ENCODE data around the gene COL9A2. TPM values are rescaled to one million over a fixed set of nuclear protein-coding genes. Genes with fewer than 3 reads are reported as not detected.

Gene COL9A2
- total RNA-seq, 4 donors from 2014 or later = 0.07 to 8.9 TPM; not detected in 2

GRCh38 chr1:40313329-40313957 is 3.6 kb downstream of the COL9A2 start:
- no peak overlapping the region for H3K27ac ChIP-seq
- DNase-seq (no peak), ATAC-seq (no peak)
- H3K27me3 ChIP-seq = peaks cover 28 to 38% (median 30%) of the 10 kb centered on the region in 3 donors
- TF ChIP-seq CTCF (IDR thresholded peaks at IDR 0.05 in 4 of 5, conservative IDR thresholded peaks at IDR 0.05 in 1 of 5) (no peak), POLR2A (IDR thresholded peaks at IDR 0.05) (no peak)
- H3K9me3 ChIP-seq = no peaks in the 10 kb centered on the region
- H3K4me1 ChIP-seq = peaks cover 4 to 8% of the 10 kb centered on the region in 2 donors
- H3K36me3 ChIP-seq = no peaks in the 10 kb centered on the region
- no peak overlapping the region for H3K4me3 ChIP-seq
- intact Hi-C loops (cut with DNase I; ENCODE audit: low total_unique reads) = no loop called here
- in situ Hi-C loops (cut with MboI; ENCODE audit: low sequenced_read_pairs in 4 of 4) = no loop called here

GRCh38 chr1:40312238-40313205 is 4.6 kb downstream of the COL9A2 start:
- ATAC-seq (no peak), DNase-seq (no peak)
- intact Hi-C loops (cut with DNase I; ENCODE audit: low total_unique reads) = no loop called here
- peaks cover 4 to 8% of the 10 kb centered on the region in 2 donors for H3K4me1 ChIP-seq
- no peaks in the 10 kb centered on the region for H3K9me3 ChIP-seq
- peaks cover 21 to 28% (median 25%) of the 10 kb centered on the region in 3 donors for H3K27me3 ChIP-seq
- TF ChIP-seq POLR2A (IDR thresholded peaks at IDR 0.05) (no peak), CTCF (IDR thresholded peaks at IDR 0.05 in 4 of 5, conservative IDR thresholded peaks at IDR 0.05 in 1 of 5) (no peak)
- no peak overlapping the region for H3K4me3 ChIP-seq
- in situ Hi-C loops (cut with MboI; ENCODE audit: low sequenced_read_pairs in 4 of 4) = no loop called here
- H3K27ac ChIP-seq = no peak overlapping the region
- no peaks in the 10 kb centered on the region for H3K36me3 ChIP-seq

- in situ Hi-C loops (cut with MboI; ENCODE audit: low sequenced_read_pairs in 4 of 4) (no loop called here), intact Hi-C loops (cut with DNase I; ENCODE audit: low total_unique reads) (no loop called here)
- DNase-seq = no peak
- peaks cover 14 to 20% (median 17%) of the 10 kb centered on the region in 3 donors for H3K27me3 ChIP-seq
- H3K27ac ChIP-seq = no peak overlapping the region
- no peaks in the 10 kb centered on the region for H3K9me3 ChIP-seq
- peaks cover 4 to 8% of the 10 kb centered on the region in 2 donors for H3K4me1 ChIP-seq
- H3K36me3 ChIP-seq = no peaks in the 10 kb centered on the region
- no peak for TF ChIP-seq POLR2A (IDR thresholded peaks at IDR 0.05)
- TF ChIP-seq CTCF (IDR thresholded peaks at IDR 0.05 in 4 of 5, conservative IDR thresholded peaks at IDR 0.05 in 1 of 5) = no peak
- ATAC-seq = no peak
- no peak overlapping the region for H3K4me3 ChIP-seq
Measured at GRCh38 chr1:40311692-40312091, 5.4 kb downstream of the COL9A2 start.

GRCh38 chr1:40310983-40311642 is 6.0 kb downstream of the COL9A2 start:
- Histone ChIP-seq H3K9me3 (no peaks in the 10 kb centered on the region), H3K4me3 (no peak overlapping the region), H3K36me3 (no peaks in the 10 kb centered on the region), H3K27me3 (peaks cover 8 to 14% (median 11%) of the 10 kb centered on the region in 3 donors), H3K27ac (no peak overlapping the region), H3K4me1 (peaks cover 4 to 8% of the 10 kb centered on the region in 2 donors)
- no peak for TF ChIP-seq POLR2A (IDR thresholded peaks at IDR 0.05)
- no peak for TF ChIP-seq CTCF (IDR thresholded peaks at IDR 0.05 in 4 of 5, conservative IDR thresholded peaks at IDR 0.05 in 1 of 5)
- in situ Hi-C loops (cut with MboI; ENCODE audit: low sequenced_read_pairs in 4 of 4) (no loop called here), intact Hi-C loops (cut with DNase I; ENCODE audit: low total_unique reads) (no loop called here)
- ATAC-seq (no peak), DNase-seq (no peak)
